Hypothalamus (tissue), 51 donors: ENCODE measurements around the gene PLAA.
"Not testable (repeated sequence)": the region's sequence is repeated elsewhere in the genome, so short reads cannot be mapped to it uniquely, and the experiment has no call there.

Experiments
- DNase-seq, 51 donors: peaks; one replicate each; lab custom pipeline; 2025; lab: John Stamatoyannopoulos, UW

Gene PLAA

GRCh38 chr9:26937816-26938371, 9.1 kb downstream of the PLAA start:
- DNase-seq = no peak

- DNase-seq = no peak
Measured at GRCh38 chr9:26935847-26936246, 11.2 kb downstream of the PLAA start.

- DNase-seq = no peak
Measured at GRCh38 chr9:26928902-26929495, 18.0 kb downstream of the PLAA start.

GRCh38 chr9:26925609-26926008, 21.4 kb downstream of the PLAA start:
- no peak for DNase-seq

- DNase-seq = no peak
Measured at GRCh38 chr9:26919698-26920097, 27.3 kb downstream of the PLAA start.

GRCh38 chr9:26913138-26913668, 33.8 kb downstream of the PLAA start:
- no peak for DNase-seq

GRCh38 chr9:26904671-26905070, 42.4 kb downstream of the PLAA start:
- no peak for DNase-seq

- no peak for DNase-seq
Measured at GRCh38 chr9:26904070-26904469, 43.0 kb downstream of the PLAA start.

- DNase-seq = no peak
Measured at GRCh38 chr9:26893030-26893676, 53.9 kb downstream of the PLAA start.

GRCh38 chr9:26892251-26893029, 54.6 kb downstream of the PLAA start, which contains the start of gene CAAP1:
Gene CAAP1 (minus strand): TSS chr9:26892802. CDS start chr9:26892715, 87 bp downstream.
- DNase-seq = peak; percentile 36 to 94 (median 85)

- DNase-seq = no peak
Measured at GRCh38 chr9:26891726-26892125, 55.3 kb downstream of the PLAA start.

- DNase-seq = no peak
Measured at GRCh38 chr9:26888271-26888670, 58.8 kb downstream of the PLAA start.

- DNase-seq = no peak
Measured at GRCh38 chr9:26882154-26882553, 64.9 kb downstream of the PLAA start.

- no peak for DNase-seq
Measured at GRCh38 chr9:26880262-26880661, 66.8 kb downstream of the PLAA start.

- DNase-seq = not testable (repeated sequence)
Measured at GRCh38 chr9:26875155-26875554, 71.9 kb downstream of the PLAA start.

- DNase-seq = no peak
Measured at GRCh38 chr9:26870292-26870691, 76.8 kb downstream of the PLAA start.

GRCh38 chr9:26863074-26863473, 84.0 kb downstream of the PLAA start:
- peak in 1 of 51 donors; percentile 2 for DNase-seq

GRCh38 chr9:26856413-26857032, 90.5 kb downstream of the PLAA start:
- DNase-seq = peak in 7 of 51 donors; percentile 1 to 11 (median 2)
